ENCODE results near the gene DOK4. TPM values are rescaled to one million over a fixed set of nuclear protein-coding genes. Genes with fewer than 3 reads are reported as not detected.

The DOK4 gene
- polyA plus RNA-seq, 1 donor, result 27.8 TPM

DNA sequence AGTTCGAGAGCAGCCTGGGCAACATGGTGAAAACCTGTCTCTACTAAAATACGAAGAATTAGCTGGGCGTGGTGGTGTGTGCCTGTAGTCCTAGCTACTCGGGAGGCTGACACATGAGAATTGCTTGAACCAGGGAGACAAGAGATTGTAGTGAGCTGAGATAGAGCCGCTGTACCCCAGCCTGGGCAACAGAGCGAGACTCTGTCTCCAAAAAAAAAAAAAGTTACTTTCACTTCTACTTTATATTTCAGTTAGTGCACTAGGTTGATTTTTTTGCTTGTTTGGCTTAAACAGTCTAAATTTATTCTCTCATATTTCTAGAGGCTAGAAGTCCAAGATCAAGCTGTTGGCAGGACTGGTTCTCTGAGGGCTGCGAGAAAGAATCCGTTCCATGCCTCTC is 36.7 kb upstream of the DOK4 start:
- DNase-seq, result no peak

DNA sequence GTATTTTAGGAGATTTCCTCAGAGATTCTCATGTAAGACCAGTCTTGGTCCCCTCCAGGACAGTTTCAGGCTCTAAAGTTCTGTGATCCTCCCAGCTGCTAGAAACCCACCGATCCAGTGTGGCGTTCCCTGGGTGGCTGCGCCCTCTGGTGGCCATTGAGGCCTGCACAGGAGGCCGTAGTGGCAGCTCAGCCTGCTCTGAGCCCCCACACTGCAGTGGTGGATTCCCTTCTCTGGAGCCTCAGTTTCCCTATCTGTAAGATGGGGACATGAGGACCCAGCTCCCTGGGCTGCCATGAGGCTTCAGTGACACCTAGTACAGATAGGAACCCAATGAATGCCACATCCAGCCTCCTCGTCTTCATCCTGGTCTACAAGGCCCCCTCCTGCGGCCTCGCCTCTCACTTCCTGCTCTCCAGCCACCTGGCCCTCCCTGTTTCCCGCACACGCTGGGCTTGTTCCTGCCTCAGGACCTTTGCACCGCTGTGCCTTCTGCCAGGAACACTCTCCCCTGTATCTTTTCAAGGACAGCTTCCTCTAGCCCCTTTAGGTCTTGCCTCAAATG is 33.6 kb upstream of the DOK4 start:
- DNase-seq, result peak; percentile 65

- no peak for DNase-seq
Observed at GRCh38 chr16:57518922-57519321, 32.6 kb upstream of the DOK4 start.

GRCh38 chr16:57518520-57518919 is 32.2 kb upstream of the DOK4 start:
- no peak for DNase-seq

DNA sequence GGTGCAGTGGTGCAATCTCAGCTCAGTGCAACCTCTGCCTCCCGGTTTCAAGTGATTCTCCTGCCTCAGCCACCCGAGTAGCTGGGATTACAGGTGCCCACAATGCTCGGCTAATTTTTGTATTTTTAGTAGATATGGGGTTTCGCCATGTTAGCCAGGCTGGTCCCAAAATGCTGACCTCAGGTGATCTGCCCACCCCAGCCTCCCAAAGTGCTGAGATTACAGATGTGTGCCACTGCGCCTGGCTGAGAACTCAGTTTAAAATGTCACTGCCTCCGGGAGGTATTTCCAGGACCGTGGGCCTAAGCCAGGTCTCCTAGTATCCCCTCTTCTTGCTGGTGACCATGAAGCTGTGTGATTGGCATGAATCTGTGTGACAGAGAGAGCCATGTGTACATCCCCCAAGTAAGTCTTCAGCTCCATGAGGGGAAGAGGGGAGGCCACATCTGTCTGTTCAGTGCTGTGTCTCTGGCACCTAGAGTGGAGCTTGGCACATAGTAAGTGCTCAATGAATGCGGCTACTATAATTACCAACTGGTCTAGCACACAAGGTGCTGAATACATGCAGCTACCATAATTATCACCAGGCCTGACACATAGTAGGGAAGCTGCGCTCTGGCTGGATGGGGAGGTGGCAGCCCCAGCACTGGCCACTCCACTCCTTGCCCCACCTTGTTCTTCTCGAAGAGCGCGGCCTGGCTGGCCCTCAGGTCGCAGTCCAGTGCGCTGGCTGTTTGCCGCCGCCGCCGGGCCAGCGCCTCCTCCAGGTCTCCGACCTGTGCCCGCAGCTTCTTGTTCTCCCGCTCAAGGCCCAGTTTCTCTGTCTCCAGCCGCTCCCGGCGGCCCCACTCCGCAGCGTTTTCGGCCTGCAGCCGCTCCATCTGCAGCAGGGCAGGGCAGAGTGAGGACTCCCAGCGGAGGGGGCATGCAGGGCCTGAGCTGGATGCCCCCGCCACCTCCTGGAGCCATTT is 31.4 kb upstream of the DOK4 start:
- no peak for DNase-seq

DNA sequence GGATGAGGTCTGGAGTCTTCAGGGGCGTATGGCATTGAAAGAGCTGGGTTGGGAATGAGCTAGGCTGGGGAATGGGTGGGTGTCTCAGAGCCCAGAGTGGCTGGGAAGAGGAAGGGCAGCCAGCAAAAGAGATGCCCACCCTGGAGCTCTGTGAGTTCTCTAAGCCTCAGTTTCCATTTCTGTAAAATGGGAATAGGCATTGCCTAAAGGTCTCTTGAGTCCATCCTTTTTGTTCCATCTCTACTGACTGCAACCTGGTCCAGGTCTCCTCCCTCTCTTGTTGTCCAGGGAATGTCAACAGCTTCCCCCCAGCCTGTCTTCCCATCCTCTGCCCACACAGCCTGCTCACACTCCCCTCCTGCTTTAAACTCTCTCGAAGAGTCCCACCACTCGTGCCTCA is 30.5 kb upstream of the DOK4 start:
- no peak for DNase-seq

GRCh38 chr16:57516176-57516725 is 30.0 kb upstream of the DOK4 start:
- no peak for DNase-seq

GRCh38 chr16:57514791-57515600 is 28.7 kb upstream of the DOK4 start:
- no peak for DNase-seq

GRCh38 chr16:57514371-57514770 is 28.1 kb upstream of the DOK4 start:
- DNase-seq, result no peak

- peak; percentile 87 for DNase-seq
Observed at GRCh38 chr16:57513371-57514102, 27.2 kb upstream of the DOK4 start.

DNA sequence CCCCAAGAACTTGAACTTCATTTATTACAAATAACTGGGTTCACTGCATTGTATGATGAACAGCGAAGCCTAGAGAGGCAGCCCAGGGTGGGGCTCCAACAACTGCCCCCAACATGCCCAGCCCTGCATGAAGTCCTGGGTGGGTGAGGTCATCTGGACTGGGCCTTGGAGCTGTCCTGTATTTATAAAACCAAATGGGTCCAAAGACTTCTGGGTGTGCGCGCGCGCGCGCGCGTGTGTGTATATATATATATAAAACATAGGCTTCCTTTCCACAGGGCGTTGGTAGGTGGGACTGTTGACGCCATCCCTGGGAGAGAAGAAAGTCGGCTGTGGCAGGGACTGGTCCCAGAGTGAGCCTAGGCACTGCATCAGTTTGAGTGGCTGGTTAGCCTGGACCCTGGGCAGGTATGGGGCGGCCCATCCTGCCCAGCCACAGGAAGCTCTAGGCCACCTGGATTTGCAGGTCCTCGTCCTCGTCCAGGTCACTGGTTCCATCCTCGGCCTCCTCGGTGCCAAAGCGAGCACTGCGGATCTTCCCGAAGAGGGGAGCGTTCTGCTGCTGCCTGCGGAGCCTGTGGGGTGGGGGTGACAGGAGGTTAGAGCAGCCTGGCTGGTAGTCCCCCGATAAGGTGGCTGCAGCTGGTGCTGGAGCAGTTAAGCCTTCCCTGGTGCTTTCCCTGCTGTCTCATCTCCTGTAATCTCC is 26.2 kb upstream of the DOK4 start:
- DNase-seq, result no peak

GRCh38 chr16:57510016-57510871 is 24.0 kb upstream of the DOK4 start:
- no peak for DNase-seq

- DNase-seq, result no peak
Observed at GRCh38 chr16:57509231-57509923, 23.1 kb upstream of the DOK4 start.

DNA sequence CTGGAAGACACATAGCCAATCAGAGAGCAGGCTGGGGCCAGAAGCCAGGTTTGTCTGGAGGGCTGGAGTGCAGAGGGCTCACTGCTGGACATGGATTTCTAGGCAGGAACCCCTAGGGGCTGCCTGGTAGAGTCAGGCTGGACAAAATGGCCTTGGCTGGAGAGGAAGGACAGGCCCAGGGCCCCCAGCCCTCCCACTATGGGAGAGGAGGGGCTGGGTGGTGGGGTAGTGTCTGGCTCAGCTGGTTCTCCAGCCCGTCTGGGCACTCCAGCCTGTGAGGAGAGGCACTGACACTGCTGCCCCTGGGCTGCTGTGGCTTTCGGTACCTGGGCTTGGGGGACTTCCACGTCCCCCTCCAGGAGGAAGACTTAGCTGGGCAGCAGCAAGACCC is 21.7 kb upstream of the DOK4 start:
- no peak for DNase-seq

DNA sequence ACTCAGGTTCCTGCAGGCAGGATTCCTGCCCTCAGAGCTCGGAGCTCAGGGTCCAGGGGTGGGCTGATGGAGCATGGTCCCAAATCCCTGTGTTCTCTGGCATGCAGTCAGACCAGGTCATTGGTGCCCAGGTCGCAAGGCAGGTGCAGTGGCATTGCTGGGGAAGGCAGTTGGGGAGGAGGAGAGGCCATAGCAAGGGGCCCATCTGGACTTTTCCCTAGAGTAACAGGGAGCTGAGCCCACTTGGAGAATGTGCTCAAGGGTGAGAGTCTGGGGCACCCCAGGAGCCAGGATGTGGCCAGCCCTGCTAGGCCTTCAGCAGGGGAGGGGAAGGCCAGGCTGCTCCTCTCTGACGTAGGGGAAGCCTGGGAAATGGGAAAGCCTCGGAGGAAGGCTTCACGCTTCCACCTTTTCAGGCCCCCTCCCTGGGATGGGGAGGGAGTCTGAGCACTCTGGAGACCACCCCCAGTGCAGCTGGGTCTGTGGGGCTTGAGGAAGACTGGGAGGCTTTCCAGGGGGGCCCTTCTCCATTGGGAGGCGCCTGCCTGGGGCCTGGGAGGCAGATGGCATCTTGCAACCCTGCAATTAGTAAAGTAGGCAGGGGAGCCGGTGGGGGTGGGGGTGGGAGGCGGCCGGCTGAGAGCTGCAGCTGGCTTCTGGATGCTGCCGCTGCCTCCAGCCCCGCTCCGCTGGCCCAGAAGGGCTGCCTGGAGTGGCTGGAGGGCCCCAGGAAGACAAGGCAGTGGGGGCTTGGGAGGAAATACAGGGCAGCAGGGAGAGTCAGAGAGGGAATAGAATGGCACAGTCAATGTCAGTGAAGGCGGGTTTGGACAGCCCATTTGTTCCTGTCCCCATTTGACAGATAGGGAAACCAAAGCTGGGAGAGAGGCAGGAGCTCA is 21.1 kb upstream of the DOK4 start:
- DNase-seq, result no peak

DNA sequence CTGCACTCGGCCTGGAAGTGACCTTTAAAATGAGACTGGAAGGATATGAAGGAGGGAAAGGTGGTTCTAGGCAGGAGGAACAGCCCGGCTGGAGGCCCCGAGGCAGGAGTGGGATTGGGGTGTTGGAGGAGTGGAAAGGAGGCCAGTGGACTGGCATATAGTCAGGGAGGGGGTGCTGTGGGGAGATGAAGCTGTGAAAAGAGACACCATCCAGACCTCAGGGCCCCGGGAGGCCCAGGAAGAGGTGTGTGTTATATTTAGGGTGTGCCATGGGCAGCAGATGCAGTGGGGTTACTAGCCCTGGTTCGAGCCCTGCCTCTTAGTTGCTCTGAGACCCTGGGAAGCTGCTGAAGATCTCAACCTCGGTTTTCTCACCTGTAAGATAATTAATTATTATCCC is 18.9 kb upstream of the DOK4 start:
- DNase-seq, result no peak

DNA sequence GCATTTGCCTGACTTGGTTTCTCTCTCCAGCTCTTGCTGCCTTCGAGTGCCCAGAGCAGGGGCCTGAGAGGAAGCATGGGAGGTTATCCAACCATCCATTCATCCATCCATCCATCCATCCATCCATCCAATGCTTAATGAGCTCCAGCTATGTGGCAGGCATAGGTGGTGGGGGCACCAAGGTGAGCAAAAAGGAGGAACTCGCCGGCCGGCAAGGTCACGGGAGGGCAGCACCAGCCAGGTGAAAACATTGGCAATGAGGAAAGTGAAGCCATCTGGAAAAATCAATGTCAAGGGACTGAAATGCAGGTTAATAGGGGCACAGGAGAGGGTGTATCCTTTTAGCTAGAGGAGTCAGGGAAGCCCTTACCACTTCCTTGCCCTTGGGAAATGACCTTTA is 18.2 kb upstream of the DOK4 start:
- DNase-seq, result no peak

GRCh38 chr16:57504001-57504400 is 17.7 kb upstream of the DOK4 start:
- no peak for DNase-seq

Data from left kidney (tissue), 2 donors.